ENCODE results near the gene FBF1.

DNA sequence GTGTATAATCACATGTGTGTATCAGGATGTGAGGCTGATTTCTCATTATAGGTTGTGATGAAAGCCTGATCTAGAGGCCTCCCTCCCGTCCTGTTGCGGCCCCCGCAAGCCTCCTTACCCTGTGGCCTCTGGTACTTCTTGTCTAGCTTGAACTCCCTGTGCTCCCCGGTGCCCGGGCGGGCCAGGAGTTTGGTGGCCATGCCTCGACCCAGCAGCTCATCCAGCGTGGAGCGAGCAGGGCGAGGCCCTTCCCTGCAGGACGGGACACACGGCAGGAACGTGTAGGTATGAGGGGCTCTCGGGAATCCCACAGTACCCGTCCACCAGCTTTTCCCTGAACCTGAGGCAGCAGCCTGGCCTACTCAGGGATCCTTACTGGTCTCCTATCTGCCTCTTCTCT, 14.9 kb downstream of the FBF1 start:
- no peak for TF ChIP-seq TAF1 (IDR thresholded peaks at IDR 0.05; ENCODE audit: borderline replicate concordance, low read depth, low read length)
- no peak for TF ChIP-seq POLR2A (IDR thresholded peaks at IDR 0.05; ENCODE audit: low read depth, low read length)
